Upper lobe of right lung (tissue), 1 donor: ENCODE measurements around the gene GAA. TPM values are rescaled to one million over a fixed set of nuclear protein-coding genes. Genes with fewer than 3 reads are reported as not detected.

ENCODE experiments used
- ATAC-seq: fragments of 200-7000 bp; cut with Tn5 transposase; one replicate; pipeline ENCODE4 v1.9.1; 2020; ENCODE audit warnings: mild to moderate bottlenecking, moderate library complexity
- DNase-seq: peaks from one replicate; pipeline ENCODE4 v3.0.0-alpha.2; 2020
- H3K27ac ChIP-seq: fragments of 200-600 bp; one replicate; pipeline ENCODE4 v1.8.0; 2022
- H3K27me3 ChIP-seq: fragments of 200-600 bp; one replicate; pipeline ENCODE4 v1.8.0; 2022; ENCODE audit warnings: mild to moderate bottlenecking
- H3K36me3 ChIP-seq: fragments of 200-600 bp; one replicate; pipeline ENCODE4 v1.8.0; 2022
- H3K4me1 ChIP-seq: fragments of 200-600 bp; one replicate; pipeline ENCODE4 v1.8.0; 2022
- H3K4me3 ChIP-seq: fragments of 200-600 bp; one replicate; pipeline ENCODE4 v1.8.0; 2022; ENCODE audit warnings: mild to moderate bottlenecking
- H3K9me3 ChIP-seq: fragments of 200-600 bp; one replicate; pipeline ENCODE4 v1.8.0; 2022
- intact Hi-C: fragments of 100-400 bp; cut with DNase I; formaldehyde crosslinking; loops from one replicate; pipeline ENCODE4 v1.11.0; 2022
- total RNA-seq: library from RNA; stranded (reverse); fragmentation: NEBNext Ultra II Directional; extraction: Animal tissue kit (Norgen Biotek cat#: 25700); gene quantifications from one replicate; pipeline ENCODE4 v1.2.1, GENCODE V29; 2021
- TF ChIP-seq, protein P1 (sequence below): fragments of 200-600 bp; IDR thresholded peaks from one replicate; pipeline ENCODE4 v1.8.0; 2022; ENCODE audit warnings: antibody characterized with exemption
- donor health status: DM: no; HTN: yes; CAD: no; lungs with severe emphysema.

Gene GAA
- total RNA-seq, 1 donor from 2014 or later, result 99.1 TPM

DNA sequence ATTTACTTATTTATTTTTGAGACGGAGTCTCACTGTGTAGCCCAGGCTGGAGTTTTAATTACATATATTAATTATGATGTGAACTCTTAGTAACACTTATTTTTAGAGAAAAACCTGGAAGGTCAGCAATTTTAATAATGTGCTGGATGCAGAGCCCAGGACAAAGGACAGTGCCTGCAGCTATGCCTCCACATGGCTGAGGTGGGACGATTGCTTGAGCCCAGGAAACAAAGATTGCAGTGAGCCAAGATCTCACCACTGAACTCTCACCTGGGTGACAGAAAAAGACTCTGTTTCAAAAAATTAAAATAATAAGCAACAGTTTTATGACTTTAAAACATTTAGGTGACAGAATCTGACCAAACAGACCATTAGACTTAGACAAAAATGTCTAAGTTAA is 57.5 kb downstream of the GAA start:
- no peak for DNase-seq
- Histone ChIP-seq H3K4me3 (no peak overlapping the region), H3K9me3 (peaks cover 6% of the 10 kb centered on the region), H3K4me1 (no peaks in the 10 kb centered on the region), H3K36me3 (no peaks in the 10 kb centered on the region), H3K27me3 (no peaks in the 10 kb centered on the region), H3K27ac (no peak overlapping the region)
- no peak for ATAC-seq
- TF ChIP-seq, protein P1, sequence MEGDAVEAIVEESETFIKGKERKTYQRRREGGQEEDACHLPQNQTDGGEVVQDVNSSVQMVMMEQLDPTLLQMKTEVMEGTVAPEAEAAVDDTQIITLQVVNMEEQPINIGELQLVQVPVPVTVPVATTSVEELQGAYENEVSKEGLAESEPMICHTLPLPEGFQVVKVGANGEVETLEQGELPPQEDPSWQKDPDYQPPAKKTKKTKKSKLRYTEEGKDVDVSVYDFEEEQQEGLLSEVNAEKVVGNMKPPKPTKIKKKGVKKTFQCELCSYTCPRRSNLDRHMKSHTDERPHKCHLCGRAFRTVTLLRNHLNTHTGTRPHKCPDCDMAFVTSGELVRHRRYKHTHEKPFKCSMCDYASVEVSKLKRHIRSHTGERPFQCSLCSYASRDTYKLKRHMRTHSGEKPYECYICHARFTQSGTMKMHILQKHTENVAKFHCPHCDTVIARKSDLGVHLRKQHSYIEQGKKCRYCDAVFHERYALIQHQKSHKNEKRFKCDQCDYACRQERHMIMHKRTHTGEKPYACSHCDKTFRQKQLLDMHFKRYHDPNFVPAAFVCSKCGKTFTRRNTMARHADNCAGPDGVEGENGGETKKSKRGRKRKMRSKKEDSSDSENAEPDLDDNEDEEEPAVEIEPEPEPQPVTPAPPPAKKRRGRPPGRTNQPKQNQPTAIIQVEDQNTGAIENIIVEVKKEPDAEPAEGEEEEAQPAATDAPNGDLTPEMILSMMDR, result no peak
- intact Hi-C loops, result no loop called here

DNA sequence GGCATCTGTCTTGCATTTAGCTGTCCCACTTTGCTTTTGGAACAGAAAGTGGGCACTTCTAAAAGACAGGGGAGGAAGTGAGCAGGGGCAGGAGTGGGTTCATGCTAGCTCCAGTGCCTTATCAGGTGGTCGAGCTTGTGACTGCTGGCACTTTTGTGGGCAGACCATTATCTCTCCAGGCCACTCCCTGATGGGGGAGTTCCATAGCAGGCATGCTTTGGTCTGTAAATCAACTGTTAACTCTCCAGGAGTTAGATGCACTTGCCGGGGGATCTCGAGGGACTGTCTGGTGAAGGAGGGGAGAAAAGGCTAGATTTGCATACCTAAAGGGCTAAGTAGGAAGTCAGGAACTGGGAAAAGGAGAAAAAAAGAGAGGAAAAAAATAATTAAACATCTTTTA is 59.2 kb downstream of the GAA start:
- Histone ChIP-seq H3K9me3 (peaks cover 4% of the 10 kb centered on the region), H3K36me3 (no peaks in the 10 kb centered on the region), H3K27ac (no peak overlapping the region), H3K4me3 (no peak overlapping the region), H3K4me1 (no peaks in the 10 kb centered on the region), H3K27me3 (no peaks in the 10 kb centered on the region)
- no peak for DNase-seq
- ATAC-seq, result no peak
- intact Hi-C loops, result no loop called here
- TF ChIP-seq, protein P1, result no peak

DNA sequence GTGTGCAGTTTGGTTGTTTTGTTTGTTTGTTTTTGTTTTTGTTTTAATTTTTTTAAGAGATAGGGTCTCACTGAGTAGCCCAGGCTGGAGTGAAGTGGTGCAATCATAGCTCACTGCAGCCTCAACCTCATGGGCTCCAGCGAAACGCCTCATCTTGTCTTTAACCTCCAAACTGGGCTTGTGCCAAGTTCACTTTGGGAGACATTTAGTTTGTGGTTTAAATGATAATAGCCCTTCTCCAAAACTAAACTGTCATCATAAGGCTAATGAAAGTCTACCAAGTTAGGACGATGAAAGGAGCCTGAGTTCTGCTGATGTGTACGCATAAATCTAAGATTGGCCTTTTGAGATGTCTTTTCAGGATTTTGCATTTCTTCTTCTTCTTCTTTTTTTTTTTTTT is 62.0 kb downstream of the GAA start:
- no peaks in the 10 kb centered on the region for H3K27me3 ChIP-seq
- DNase-seq (no peak), ATAC-seq (no peak)
- H3K9me3 ChIP-seq, result no peaks in the 10 kb centered on the region
- intact Hi-C loops, result no loop called here
- H3K4me3 ChIP-seq, result no peak overlapping the region
- TF ChIP-seq, protein P1, result no peak
- no peak overlapping the region for H3K27ac ChIP-seq
- no peaks in the 10 kb centered on the region for H3K36me3 ChIP-seq
- no peaks in the 10 kb centered on the region for H3K4me1 ChIP-seq

DNA sequence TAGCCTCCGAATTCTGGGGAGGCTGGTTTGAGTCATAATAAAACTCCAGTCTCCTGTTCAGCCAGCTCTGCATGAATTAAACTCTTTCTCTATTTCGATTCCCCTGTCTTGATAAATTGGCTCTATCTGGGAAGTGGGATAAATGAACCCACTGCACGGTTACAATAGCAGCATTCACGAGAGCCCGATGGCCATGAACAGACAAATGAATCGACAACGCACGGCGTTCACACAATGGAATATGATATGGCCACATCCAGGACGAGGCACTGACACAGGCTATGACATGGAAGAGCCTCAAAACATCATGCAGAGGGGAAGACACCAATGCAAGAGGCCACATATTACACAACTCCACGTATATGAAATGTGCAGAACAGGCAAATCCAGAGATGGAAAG is 62.8 kb downstream of the GAA start:
- no peak overlapping the region for H3K4me3 ChIP-seq
- TF ChIP-seq, protein P1, result no peak
- intact Hi-C loops, result no loop called here

DNA sequence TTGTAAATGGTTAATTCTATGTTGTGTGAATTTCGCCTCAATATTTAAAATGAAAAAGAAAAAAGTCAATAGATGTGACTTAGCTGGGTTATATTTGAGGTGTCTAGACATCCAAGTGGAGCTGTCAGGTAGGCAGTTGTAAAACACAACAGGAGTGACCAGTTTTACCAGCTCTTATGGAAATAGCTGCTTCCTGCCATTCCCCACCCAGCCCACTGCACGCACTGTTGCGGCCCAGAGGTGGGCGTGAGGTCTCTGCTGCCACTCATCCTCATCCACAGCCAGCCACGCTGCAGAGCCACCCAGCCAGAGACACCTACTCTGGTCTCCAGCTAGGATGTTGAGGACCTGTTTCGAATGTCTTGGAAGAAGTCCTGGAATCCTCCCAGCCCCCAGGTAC is 65.1 kb downstream of the GAA start:
- DNase-seq, result no peak
- Histone ChIP-seq H3K4me1 (no peaks in the 10 kb centered on the region), H3K9me3 (no peaks in the 10 kb centered on the region), H3K36me3 (no peaks in the 10 kb centered on the region), H3K4me3 (no peak overlapping the region), H3K27ac (no peak overlapping the region), H3K27me3 (no peaks in the 10 kb centered on the region)
- TF ChIP-seq, protein P1, result no peak
- intact Hi-C loops, result no loop called here
- ATAC-seq, result no peak

More for the DNA sequence above, 62.8 kb downstream of the GAA start:
- no peak for ATAC-seq
- Histone ChIP-seq H3K36me3 (no peaks in the 10 kb centered on the region), H3K27ac (no peak overlapping the region), H3K27me3 (no peaks in the 10 kb centered on the region), H3K4me1 (no peaks in the 10 kb centered on the region), H3K9me3 (no peaks in the 10 kb centered on the region)
- DNase-seq, result no peak

DNA sequence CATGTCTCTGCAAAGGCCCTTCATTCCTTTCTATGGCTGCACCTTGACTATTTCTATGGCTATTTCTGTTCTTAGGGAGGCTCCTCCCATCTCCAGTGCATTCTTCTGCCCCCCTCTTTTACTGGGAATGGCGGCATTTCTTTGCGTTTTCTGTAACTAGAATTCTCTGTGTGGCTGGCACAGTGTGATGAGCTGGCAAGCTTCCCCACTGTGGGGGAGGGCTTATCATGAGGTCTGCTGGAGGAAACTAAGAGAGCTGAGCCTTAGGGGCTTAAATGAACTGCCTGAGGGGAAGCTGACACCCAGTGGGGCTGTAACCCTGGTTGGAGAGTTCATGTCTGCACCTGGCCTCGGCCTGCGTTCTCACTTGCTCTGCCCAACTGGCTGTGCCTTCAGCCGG is 67.0 kb downstream of the GAA start:
- TF ChIP-seq, protein P1, result no peak
- H3K9me3 ChIP-seq, result no peaks in the 10 kb centered on the region
- H3K27ac ChIP-seq, result no peak overlapping the region
- H3K4me3 ChIP-seq, result no peak overlapping the region
- H3K27me3 ChIP-seq, result no peaks in the 10 kb centered on the region
- intact Hi-C loops, result no loop called here
- ATAC-seq (no peak), DNase-seq (no peak)
- no peaks in the 10 kb centered on the region for H3K4me1 ChIP-seq
- no peaks in the 10 kb centered on the region for H3K36me3 ChIP-seq
